H1 (cell line): ENCODE measurements around the gene LTF. TPM values are rescaled to one million over a fixed set of nuclear protein-coding genes. Genes with fewer than 3 reads are reported as not detected.

Experiments used
- CTCF ChIA-PET: fragments of 300-600 bp; sonication (Branson Sonifier 250); formaldehyde crosslinking; loops from one replicate; lab custom pipeline; 2021; ENCODE audit not compliant: partially characterized antibody; lab: Charles Lee
- POLR2A ChIA-PET: fragments of 300-600 bp; sonication (Branson Sonifier 250); formaldehyde crosslinking; loops from one replicate; lab custom pipeline; 2021; ENCODE audit warnings: inconsistent platforms; ENCODE audit not compliant: partially characterized antibody; lab: Charles Lee
- DNase-seq, 2 experiments: peaks; one replicate each; pipeline versions ENCODE4 v3.0.0 to v3.0.0-alpha.2; 2010 to 2022; ENCODE audit warnings: low spot score in 2 of 2, low read depth in 1 of 2, mixed read lengths in 1 of 2
- FAIRE-seq: peaks from 2 replicates; lab custom pipeline; 2011; peaks lifted over from hg19 to GRCh38; lab: Jason Lieb, UNC
- H2AFZ ChIP-seq: 2 replicates; pipeline ENCODE4 v1.8.1; 2012; ENCODE audit warnings: low read length, inconsistent platforms
- H2AK5ac ChIP-seq: 2 replicates; pipeline ENCODE4 v1.6.1; 2013; ENCODE audit warnings: low read depth, low read length
- H2BK120ac ChIP-seq: replicated peaks from 2 replicates; pipeline ENCODE3; 2013; ENCODE audit warnings: low read depth, low read length, inconsistent platforms
- H2BK12ac ChIP-seq: 2 replicates; pipeline ENCODE4 v1.6.1; 2013; ENCODE audit warnings: low read depth, low read length
- H2BK15ac ChIP-seq: 2 replicates; pipeline ENCODE4 v1.6.1; 2013; ENCODE audit warnings: low read length
- H2BK20ac ChIP-seq: 2 replicates; pipeline ENCODE4 v1.6.1; 2013; ENCODE audit warnings: low read length
- H2BK5ac ChIP-seq: 2 replicates; pipeline ENCODE4 v1.6.1; 2013; ENCODE audit warnings: low read depth, low read length
- H3K14ac ChIP-seq: 2 replicates; pipeline ENCODE4 v1.6.1; 2013; ENCODE audit warnings: inconsistent platforms; ENCODE audit not compliant: insufficient read length
- H3K18ac ChIP-seq: 2 replicates; pipeline ENCODE4 v1.6.1; 2013; ENCODE audit warnings: low read length; ENCODE audit errors: extremely low read depth
- H3K23ac ChIP-seq: 2 replicates; pipeline ENCODE4 v1.6.1; 2013; ENCODE audit warnings: inconsistent platforms; ENCODE audit not compliant: insufficient read length
- H3K23me2 ChIP-seq: 2 replicates; pipeline ENCODE4 v1.6.1; 2013; ENCODE audit warnings: low read depth, low read length
- H3K27ac ChIP-seq: 2 replicates; pipeline ENCODE4 v1.6.1; 2011; ENCODE audit warnings: low read depth, low read length, inconsistent platforms
- H3K27me3 ChIP-seq, 4 experiments: replicated peaks in 1 of 4; 1 replicate in 1 of 4; 2 replicates in 3 of 4; pipeline versions ENCODE4 v1.6.1 to v1.8.1; 2011 to 2013; ENCODE audit warnings: low read length in 3 of 4, mild to moderate bottlenecking in 3 of 4, inconsistent platforms in 2 of 4, mixed read lengths in 2 of 4, moderate library complexity in 1 of 4; ENCODE audit not compliant: control insufficient read depth in 3 of 4, insufficient read depth in 3 of 4; ENCODE audit errors: extremely low read depth in 1 of 4
- H3K36me3 ChIP-seq, 4 experiments: 2 replicates each; pipeline versions ENCODE4 v1.6.1 to v1.8.1; 2011 to 2013; ENCODE audit warnings: mild to moderate bottlenecking in 4 of 4, low read length in 3 of 4, moderate library complexity in 2 of 4, control low read depth in 1 of 4, inconsistent platforms in 1 of 4; ENCODE audit not compliant: insufficient read depth in 4 of 4, control insufficient read depth in 2 of 4
- H3K4ac ChIP-seq: replicated peaks from 2 replicates; pipeline ENCODE3; 2013; ENCODE audit warnings: low read length, low read depth, mixed read lengths, inconsistent platforms; ENCODE audit not compliant: insufficient read length
- H3K4me1 ChIP-seq, 4 experiments: replicated peaks in 1 of 4; 1 replicate in 1 of 4; 2 replicates in 3 of 4; pipeline versions ENCODE4 v1.6.1 to v1.8.1; 2011 to 2013; ENCODE audit warnings: low read length in 3 of 4, inconsistent platforms in 2 of 4, mixed read lengths in 1 of 4; ENCODE audit not compliant: insufficient read depth in 4 of 4, control insufficient read depth in 3 of 4
- H3K4me2 ChIP-seq, 2 experiments: 2 replicates each; pipeline versions ENCODE4 v1.6.1 to v1.8.1; 2011 to 2013; ENCODE audit warnings: low read depth in 2 of 2, low read length in 2 of 2, control low read depth in 1 of 2, inconsistent platforms in 1 of 2, mild to moderate bottlenecking in 1 of 2; ENCODE audit not compliant: insufficient read depth in 1 of 2
- H3K4me3 ChIP-seq, 4 experiments: fragments of 200-600, 300-600 bp in 1 of 4; sonication (generic), shearing (Covaris generic), sonication (Bioruptor Twin) in 1 of 4; 2 replicates each; pipeline versions ENCODE4 v1.5.1 to v1.8.1; 2011 to 2016; ENCODE audit warnings: low read length in 4 of 4, low read depth in 3 of 4, control low read depth in 2 of 4, inconsistent platforms in 2 of 4, mild to moderate bottlenecking in 2 of 4, mixed read lengths in 1 of 4, moderate library complexity in 1 of 4; ENCODE audit not compliant: insufficient read depth in 2 of 4; ENCODE audit errors: extremely low read depth in 1 of 4
- H3K56ac ChIP-seq: replicated peaks from 2 replicates; pipeline ENCODE3; 2013; ENCODE audit warnings: low read depth, mild to moderate bottlenecking, mixed read lengths, low read length, inconsistent platforms; ENCODE audit not compliant: insufficient read length
- H3K79me1 ChIP-seq: 2 replicates; pipeline ENCODE4 v1.6.1; 2013; ENCODE audit warnings: low read depth, low read length, control low read depth
- H3K79me2 ChIP-seq, 2 experiments: 2 replicates each; pipeline versions ENCODE4 v1.6.1 to v1.8.1; 2012 to 2013; ENCODE audit warnings: low read length in 2 of 2, mild to moderate bottlenecking in 2 of 2, inconsistent platforms in 1 of 2; ENCODE audit not compliant: insufficient read depth in 2 of 2, control insufficient read depth in 1 of 2
- H3K9ac ChIP-seq, 4 experiments: replicated peaks in 1 of 4; 1 replicate in 1 of 4; 2 replicates in 3 of 4; pipeline versions ENCODE4 v1.6.1 to v1.8.1; 2011 to 2013; ENCODE audit warnings: low read depth in 3 of 4, low read length in 3 of 4, control low read depth in 2 of 4, mild to moderate bottlenecking in 2 of 4, moderate library complexity in 2 of 4, inconsistent platforms in 1 of 4; ENCODE audit errors: extremely low read depth in 1 of 4
- H3K9me3 ChIP-seq, 2 experiments: 2 replicates each; pipeline versions ENCODE4 v1.6.1 to v1.8.1; 2012 to 2013; ENCODE audit warnings: mild to moderate bottlenecking in 2 of 2, moderate library complexity in 2 of 2, control low read depth in 1 of 2, inconsistent platforms in 1 of 2, low read depth in 1 of 2, low read length in 1 of 2, mixed read lengths in 1 of 2; ENCODE audit not compliant: insufficient read depth in 2 of 2
- H4K20me1 ChIP-seq, 2 experiments: replicated peaks in 1 of 2; 2 replicates each; pipeline versions ENCODE3 to v1.8.1; 2011 to 2013; ENCODE audit warnings: inconsistent platforms in 2 of 2, low read length in 2 of 2, mild to moderate bottlenecking in 1 of 2; ENCODE audit not compliant: insufficient read depth in 2 of 2, control insufficient read depth in 1 of 2
- H4K5ac ChIP-seq: 2 replicates; pipeline ENCODE4 v1.6.1; 2013; ENCODE audit warnings: low read length, low read depth, mixed read lengths, inconsistent platforms; ENCODE audit not compliant: insufficient read length
- H4K8ac ChIP-seq: 2 replicates; pipeline ENCODE4 v1.8.0; 2013; ENCODE audit warnings: mild to moderate bottlenecking, moderate library complexity, low read length, inconsistent platforms; ENCODE audit not compliant: insufficient read depth; ENCODE audit errors: extremely low read depth
- H4K91ac ChIP-seq: replicated peaks from 2 replicates; pipeline ENCODE3; 2013; ENCODE audit warnings: low read length, mixed read lengths, inconsistent platforms; ENCODE audit not compliant: insufficient read length
- CEBPB ChIP-seq: IDR thresholded peaks from 2 replicates; pipeline ENCODE4 v1.6.1; 2012; ENCODE audit warnings: low read depth, low read length
- WGBS, 2 experiments: shearing (Covaris generic) in 1 of 2; methylation state at CpG; one replicate each; pipeline versions ENCODE4 v1.1.6 to v1.1.7; 2013 to 2015; ENCODE audit warnings: low lambda C conversion rate in 2 of 2, mixed read lengths in 2 of 2, inconsistent platforms in 1 of 2, low coverage in 1 of 2, missing lambda C conversion rate in 1 of 2; ENCODE audit not compliant: insufficient replicate concordance in 2 of 2, insufficient coverage in 1 of 2, insufficient read length in 1 of 2; ENCODE audit errors: extremely low coverage in 1 of 2, missing lambda C conversion rate in 1 of 2; 5-methylcytosine and 5-hydroxymethylcytosine counted together
- polyA plus RNA-seq, 7 experiments: library from polyadenylated mRNA; depleted of rRNA in 3 of 7; stranded (reverse) in 5 of 7; unstranded in 2 of 7; fragments of >200 nt in 5 of 7; fragments of 200-250 nt in 2 of 7; gene quantifications; 1 replicate in 5 of 7; 2 replicates in 1 of 7; 4 replicates in 1 of 7; pipeline versions ENCODE4 v1.2.1 to v1.2.3, GENCODE V29; 2011 to 2013; ENCODE audit warnings: missing spikeins in 2 of 7, mixed read lengths in 2 of 7
- total RNA-seq: library from RNA; stranded (reverse); fragmentation: NEBNext Ultra II Directional; extraction: Animal tissue kit (Norgen Biotek cat#: 25700); gene quantifications from 2 replicates; pipeline ENCODE4 v1.2.1, GENCODE V29; 2021

Gene LTF
- total and polyA plus RNA-seq, 2 of the 8 experiments (the other 6 are each of a cell fraction or from before 2014, with no cell fraction given) = 0.23 to 0.99 TPM

DNA sequence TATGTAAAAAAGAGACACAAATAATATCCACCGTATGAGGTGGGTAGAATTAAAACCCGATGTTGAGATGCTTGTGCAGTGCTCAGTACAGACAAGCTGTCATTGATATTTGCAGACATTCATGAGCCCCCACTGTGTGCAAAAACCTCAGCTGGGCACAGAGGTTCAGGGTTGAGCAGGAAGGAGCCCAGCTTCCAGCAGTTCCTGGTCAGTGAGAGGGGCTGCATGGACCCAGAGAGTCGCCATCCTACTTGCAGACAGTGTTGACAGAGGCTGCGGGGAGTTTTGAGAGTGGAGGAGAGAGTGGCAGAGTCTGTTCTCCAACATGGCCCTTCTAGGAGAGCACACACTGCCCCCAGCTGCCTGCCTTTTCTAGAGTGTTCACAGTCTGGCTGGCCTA, 6.1 kb upstream of the LTF start:
- peaks cover 0 to 3% (median 0%) of the 10 kb centered on the region in 4 experiments; a peak in 4 of 7 replicates for H3K27me3 ChIP-seq
- H3K23me2 ChIP-seq = peaks cover 2% of the 10 kb centered on the region; the same call in 1 of the 2 replicates
- H2BK20ac ChIP-seq = no peak overlapping the region
- H4K91ac ChIP-seq = no peak overlapping the region
- no peak overlapping the region for H2BK12ac ChIP-seq
- H3K56ac ChIP-seq = no peak overlapping the region
- POLR2A ChIA-PET = no interaction called here
- H3K4me2 ChIP-seq = no peak overlapping the region
- H3K9me3 ChIP-seq = no peaks in the 10 kb centered on the region
- 95% methylated on average over 4 of the region's 4 CpGs; no CpG with 5 or more reads in 1 of the 2 experiments for WGBS, 2 experiments
- no peak for TF ChIP-seq CEBPB
- TF ChIP-seq, all 59 proteins: peak for 0
- Histone ChIP-seq H4K8ac (no peak overlapping the region), H4K5ac (no peak overlapping the region), H3K4me3 (no peak overlapping the region), H4K20me1 (peaks cover 0 to 1% of the 10 kb centered on the region in 2 experiments), H3K23ac (no peak overlapping the region), H3K79me1 (no peaks in the 10 kb centered on the region), H3K36me3 (no peaks in the 10 kb centered on the region), H3K4me1 (no peaks in the 10 kb centered on the region), H2BK120ac (no peak overlapping the region), H3K27ac (no peak overlapping the region), H2BK5ac (no peak overlapping the region), H2AK5ac (no peak overlapping the region), H3K4ac (no peak overlapping the region), H3K9ac (no peak overlapping the region), H2AFZ (no peak overlapping the region), H3K18ac (no peak overlapping the region), H3K79me2 (no peaks in the 10 kb centered on the region), H2BK15ac (no peak overlapping the region), H3K14ac (no peak overlapping the region)
- DNase-seq (peak in 1 of 2 experiments; percentile 36), FAIRE-seq (no peak)
- CTCF ChIA-PET = interaction anchor here (0.6 to 7.5 kb wide), 8 partner anchors 10 to 1917 kb away, joined by 3 to 38 read pairs (median 4); no protein-coding TSS in a partner anchor
